ENCODE measurements around the gene THSD7B. TPM values are rescaled to one million over a fixed set of nuclear protein-coding genes. Genes with fewer than 3 reads are reported as not detected.

THSD7B gene
- total and polyA plus RNA-seq, 10 donors, result 0.02 to 0.17 (median 0.09) TPM; not detected in 7

GRCh38 chr2:136935119-136935518 lies 169.8 kb downstream of the THSD7B start:
- WGBS, 5 donors, result 83 to 96% (median 86%) methylated on average over 1 of the region's 1 CpG
- TF ChIP-seq POLR2AphosphoS5 (IDR thresholded peaks at IDR 0.05) (no peak), POLR2A (IDR thresholded peaks at IDR 0.05) (no peak), CTCF (IDR thresholded peaks at IDR 0.05 in 8 of 11, conservative IDR thresholded peaks at IDR 0.05 in 3 of 11) (no peak)
- intact Hi-C loops (cut with DNase I; ENCODE audit: low total_unique reads), result no loop called here

GRCh38 chr2:136956050-136956449 lies 190.7 kb downstream of the THSD7B start:
- WGBS, 5 donors, result 0 to 91% (median 38%) methylated on average over 1 of the region's 1 CpG
- TF ChIP-seq POLR2A (IDR thresholded peaks at IDR 0.05), result no peak
- TF ChIP-seq POLR2AphosphoS5 (IDR thresholded peaks at IDR 0.05), result no peak
- TF ChIP-seq CTCF (IDR thresholded peaks at IDR 0.05 in 8 of 11, conservative IDR thresholded peaks at IDR 0.05 in 3 of 11), result no peak
- no peak overlapping the region for H3K27ac ChIP-seq
- DNase-seq, result no peak
- no peaks in the 10 kb centered on the region for H3K9me3 ChIP-seq
- no peak overlapping the region for H3K4me3 ChIP-seq
- no peaks in the 10 kb centered on the region for H3K27me3 ChIP-seq (replicated peaks in 1 of 7)
- H3K36me3 ChIP-seq, result no peaks in the 10 kb centered on the region
- intact Hi-C loops (cut with DNase I; ENCODE audit: low total_unique reads), result no loop called here
- H3K4me1 ChIP-seq, result no peaks in the 10 kb centered on the region

More at GRCh38 chr2:136935119-136935518, 169.8 kb downstream of the THSD7B start:
- H3K27ac ChIP-seq, result no peak overlapping the region
- no peaks in the 10 kb centered on the region for H3K4me1 ChIP-seq
- no peaks in the 10 kb centered on the region for H3K27me3 ChIP-seq (replicated peaks in 1 of 7)
- DNase-seq, result no peak
- no peaks in the 10 kb centered on the region for H3K36me3 ChIP-seq
- no peak overlapping the region for H3K4me3 ChIP-seq
- peaks cover 0 to 3% (median 0%) of the 10 kb centered on the region in 8 donors for H3K9me3 ChIP-seq

- Histone ChIP-seq H3K4me3 (no peak overlapping the region), H3K4me1 (no peaks in the 10 kb centered on the region), H3K27me3 (replicated peaks in 1 of 7) (no peaks in the 10 kb centered on the region), H3K9me3 (no peaks in the 10 kb centered on the region), H3K36me3 (no peaks in the 10 kb centered on the region), H3K27ac (no peak overlapping the region)
- TF ChIP-seq POLR2AphosphoS5 (IDR thresholded peaks at IDR 0.05) (no peak), POLR2A (IDR thresholded peaks at IDR 0.05) (no peak), CTCF (IDR thresholded peaks at IDR 0.05 in 8 of 11, conservative IDR thresholded peaks at IDR 0.05 in 3 of 11) (no peak)
- WGBS, 5 donors, result 0 to 96% (median 50%) methylated on average over 1 of the region's 1 CpG
- intact Hi-C loops (cut with DNase I; ENCODE audit: low total_unique reads), result no loop called here
- DNase-seq, result no peak
These were observed 191.7 kb downstream of the THSD7B start for GRCh38 chr2:136957044-136957443.

DNA sequence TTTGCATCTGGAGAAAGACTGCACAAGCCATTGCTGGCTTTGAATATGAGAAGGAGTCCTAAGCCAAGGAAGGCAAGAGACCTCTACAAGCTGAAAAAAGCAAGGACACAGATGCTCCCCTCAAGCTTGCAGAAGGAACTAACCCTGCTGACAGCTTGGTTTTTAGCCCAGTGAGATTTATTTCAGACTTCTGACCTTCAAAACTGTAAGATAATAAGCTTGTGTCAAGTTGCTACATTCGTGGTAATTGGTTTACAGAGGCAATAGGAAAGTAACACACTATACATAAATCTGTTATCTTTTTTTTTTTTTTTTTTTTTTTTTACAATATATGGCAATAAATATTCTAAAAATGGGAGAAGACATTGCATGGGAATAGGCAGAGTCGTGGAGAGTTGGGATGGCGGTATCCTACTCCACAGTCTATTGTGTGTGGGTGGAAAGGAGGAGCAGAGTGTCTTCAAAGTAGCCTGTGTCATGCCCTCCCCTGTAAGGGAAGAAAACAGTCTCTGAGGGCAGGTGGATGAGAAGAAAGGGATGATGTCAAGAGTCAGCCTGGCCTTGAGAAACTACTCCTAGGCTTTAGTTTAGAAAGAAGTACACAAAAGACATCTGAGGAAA lies 196.9 kb downstream of the THSD7B start:
- no peak for DNase-seq
- 59 to 80% (median 66%) methylated on average over 3 of the region's 3 CpGs for WGBS, 5 donors
- TF ChIP-seq POLR2AphosphoS5 (IDR thresholded peaks at IDR 0.05), result no peak
- no peak for TF ChIP-seq CTCF (IDR thresholded peaks at IDR 0.05 in 8 of 11, conservative IDR thresholded peaks at IDR 0.05 in 3 of 11)
- intact Hi-C loops (cut with DNase I; ENCODE audit: low total_unique reads), result no loop called here
- Histone ChIP-seq H3K4me3 (no peak overlapping the region), H3K27ac (no peak overlapping the region), H3K4me1 (no peaks in the 10 kb centered on the region), H3K27me3 (replicated peaks in 1 of 7) (no peaks in the 10 kb centered on the region), H3K36me3 (no peaks in the 10 kb centered on the region), H3K9me3 (no peaks in the 10 kb centered on the region)

Data from spleen (tissue), 11 donors.